Stimulated activated CD4-positive, alpha-beta T cell treated with anti-CD3 and anti-CD28 coated beads, Interleukin-1b, Interleukin-23, amount 100 ng/mL, for 24 hours (primary cell): ENCODE data around the gene SLC2A6.

ENCODE experiments used
- DNase-seq, 4 experiments: peaks; one replicate each; pipeline ENCODE4 v3.0.0-alpha.2; 2020; ENCODE audit warnings: low read depth in 4 of 4, low spot score in 1 of 4

The SLC2A6 gene, protein sequence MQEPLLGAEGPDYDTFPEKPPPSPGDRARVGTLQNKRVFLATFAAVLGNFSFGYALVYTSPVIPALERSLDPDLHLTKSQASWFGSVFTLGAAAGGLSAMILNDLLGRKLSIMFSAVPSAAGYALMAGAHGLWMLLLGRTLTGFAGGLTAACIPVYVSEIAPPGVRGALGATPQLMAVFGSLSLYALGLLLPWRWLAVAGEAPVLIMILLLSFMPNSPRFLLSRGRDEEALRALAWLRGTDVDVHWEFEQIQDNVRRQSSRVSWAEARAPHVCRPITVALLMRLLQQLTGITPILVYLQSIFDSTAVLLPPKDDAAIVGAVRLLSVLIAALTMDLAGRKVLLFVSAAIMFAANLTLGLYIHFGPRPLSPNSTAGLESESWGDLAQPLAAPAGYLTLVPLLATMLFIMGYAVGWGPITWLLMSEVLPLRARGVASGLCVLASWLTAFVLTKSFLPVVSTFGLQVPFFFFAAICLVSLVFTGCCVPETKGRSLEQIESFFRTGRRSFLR

DNA sequence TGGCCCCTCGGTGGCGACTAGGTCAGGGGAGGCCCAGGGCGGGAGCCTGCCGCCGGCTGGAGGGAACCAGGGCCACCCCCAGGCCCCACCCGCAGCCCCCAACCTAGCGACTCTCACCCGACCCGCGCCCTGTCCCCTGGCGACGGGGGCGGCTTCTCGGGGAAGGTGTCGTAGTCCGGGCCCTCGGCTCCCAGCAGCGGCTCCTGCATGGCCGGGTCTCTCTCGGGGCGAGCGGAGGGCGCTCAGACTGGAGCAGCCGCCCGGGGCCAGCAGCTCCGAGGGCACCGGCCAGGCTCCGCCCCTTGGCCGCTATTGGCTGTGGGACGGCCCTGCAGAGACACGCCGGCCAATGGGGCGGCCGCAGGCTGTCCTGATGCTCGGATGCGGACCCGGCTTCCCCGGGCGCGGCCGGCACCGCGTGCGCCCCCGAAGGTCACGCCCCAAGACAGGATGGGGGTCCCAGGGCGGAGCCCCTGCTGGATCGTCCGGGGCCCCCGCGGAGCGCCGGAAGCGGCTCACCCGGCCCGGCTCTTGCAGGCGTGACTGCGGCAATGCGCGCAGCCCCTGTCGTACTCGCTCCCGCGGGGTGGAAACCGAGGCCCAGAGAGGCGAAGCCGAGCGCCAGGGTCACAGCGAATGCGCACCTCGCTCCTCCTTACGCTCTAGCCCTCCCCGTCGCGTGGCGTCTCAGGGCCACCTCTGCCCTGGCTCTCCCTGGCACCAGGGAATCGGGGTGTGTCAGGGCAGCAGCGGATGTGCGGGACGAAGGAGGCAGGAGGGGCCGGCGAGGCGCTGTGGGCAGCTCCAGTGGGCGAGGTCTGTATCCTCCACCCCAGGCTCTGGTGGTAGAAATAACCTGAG, at the start of gene SLC2A6:
Gene SLC2A6 (minus strand): TSS at position 249 of the 861 bp plus-strand sequence. CDS start 40 bp downstream, at position 209.
- peak; percentile 46 to 79 (median 58) for DNase-seq

DNA sequence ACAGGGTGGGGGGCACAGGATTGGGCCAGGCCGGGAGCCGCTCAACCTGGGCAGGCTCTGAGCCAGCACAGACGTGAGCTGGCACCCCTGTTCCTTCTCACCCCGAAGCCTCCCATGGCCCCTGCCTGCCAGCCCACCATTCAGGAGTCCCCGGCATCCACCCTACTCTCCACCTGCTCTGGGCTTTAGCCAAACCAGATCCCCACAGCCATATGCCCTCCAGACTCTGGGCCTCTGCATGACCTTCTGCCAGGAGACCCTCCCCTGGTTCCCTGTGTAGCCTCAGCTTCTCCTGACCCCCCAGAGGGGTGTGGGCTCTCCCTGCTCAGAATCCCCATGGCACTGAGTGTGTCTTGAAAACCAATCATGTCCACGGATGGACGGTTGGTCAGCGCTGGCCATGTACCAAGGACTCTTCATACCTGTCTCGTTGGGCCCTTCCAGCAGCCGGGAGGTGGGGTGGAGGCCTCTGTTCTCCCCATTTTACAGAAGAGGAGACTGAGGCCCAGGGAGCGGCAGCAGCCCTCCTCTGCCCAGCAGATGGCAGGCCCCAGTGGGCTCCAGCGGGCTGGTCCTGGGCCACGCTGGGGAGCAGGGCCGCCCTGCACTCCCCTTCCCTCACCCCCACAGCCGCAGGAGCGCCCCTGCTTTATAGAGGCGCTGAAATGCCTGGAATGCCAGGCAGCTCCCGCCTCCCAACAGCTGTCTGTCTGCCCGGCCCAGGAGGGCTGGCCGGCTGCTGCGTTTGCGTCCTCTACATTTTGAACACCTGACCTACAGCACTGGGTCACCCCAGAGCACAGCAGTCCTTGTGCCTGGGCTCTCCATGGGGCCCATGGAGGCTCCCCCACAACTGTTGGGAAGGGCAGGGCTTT, 49.3 kb upstream of the SLC2A6 start:
- DNase-seq: no peak

DNA sequence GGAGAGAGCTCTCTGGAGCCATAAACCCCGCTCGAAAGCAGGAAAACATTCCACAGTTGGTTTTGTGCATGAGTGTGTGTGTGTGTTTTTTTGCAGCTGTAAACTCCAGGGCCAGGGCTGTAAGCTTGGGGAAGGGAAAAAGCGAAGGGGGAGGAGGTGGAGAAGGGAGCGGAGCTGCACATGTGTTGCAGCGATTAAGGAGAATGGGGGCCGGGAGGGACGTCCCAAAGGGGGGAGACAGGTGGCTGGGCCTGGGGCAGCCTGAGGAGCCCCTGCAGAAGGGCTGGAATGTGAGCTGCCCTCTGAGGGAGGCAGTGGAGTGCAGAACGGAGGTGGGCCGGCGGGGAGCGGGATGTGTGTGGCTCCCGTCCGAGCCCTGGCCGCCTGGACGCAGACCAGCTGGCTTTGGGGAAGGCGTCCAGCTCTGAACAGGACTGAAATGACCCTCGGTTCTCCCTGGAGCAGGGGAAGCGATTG, 48.6 kb upstream of the SLC2A6 start:
- no peak for DNase-seq

DNA sequence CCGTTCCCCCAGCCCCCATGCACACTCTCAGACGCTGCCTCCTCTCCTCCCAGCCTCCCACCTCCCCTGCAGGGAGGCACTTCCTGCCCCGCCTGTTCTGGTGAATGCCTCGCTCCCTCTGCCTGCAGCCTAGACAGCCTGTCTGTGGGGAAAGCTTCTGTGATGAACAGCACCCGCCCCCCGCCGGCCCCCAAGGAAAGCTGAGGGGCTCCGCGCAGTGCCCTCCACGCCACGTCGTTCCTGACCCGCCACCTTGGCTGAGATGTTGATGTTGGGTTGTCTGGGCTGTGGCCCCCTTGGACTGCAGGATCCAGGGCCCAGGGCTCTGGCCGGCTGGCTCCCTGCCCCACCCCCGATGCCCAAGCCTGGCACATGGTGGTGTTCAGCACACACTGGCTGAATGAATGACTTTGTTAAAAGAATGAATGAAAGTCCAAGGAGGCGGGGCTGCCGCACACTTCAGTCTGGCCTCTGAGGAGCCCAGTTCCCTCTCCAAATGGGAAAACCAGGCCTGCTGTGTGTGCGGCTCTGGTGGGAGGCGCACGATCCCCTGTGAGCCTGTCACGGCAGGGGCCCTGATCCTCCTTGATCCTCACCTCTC, 47.9 kb upstream of the SLC2A6 start:
- no peak for DNase-seq

DNA sequence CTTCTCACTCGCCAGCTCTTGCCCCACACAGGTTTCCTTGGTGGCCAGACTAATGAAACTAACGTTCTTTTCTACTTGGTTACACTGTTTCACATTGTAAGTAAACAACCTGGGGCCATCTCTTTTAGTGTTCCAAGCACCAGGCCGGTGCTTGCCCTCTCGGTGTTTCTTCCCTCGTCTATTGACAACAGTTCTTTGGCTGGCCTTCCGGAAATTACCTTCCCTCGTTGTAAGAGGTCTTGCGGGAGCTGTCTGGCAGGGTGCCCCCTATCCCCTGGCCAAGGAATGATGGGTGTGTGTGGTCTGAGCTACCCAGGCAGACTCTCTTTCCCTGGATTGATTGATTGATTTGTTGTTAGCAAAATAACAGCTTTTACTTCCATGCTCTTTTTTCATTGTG, 46.8 kb upstream of the SLC2A6 start:
- DNase-seq: no peak

DNA sequence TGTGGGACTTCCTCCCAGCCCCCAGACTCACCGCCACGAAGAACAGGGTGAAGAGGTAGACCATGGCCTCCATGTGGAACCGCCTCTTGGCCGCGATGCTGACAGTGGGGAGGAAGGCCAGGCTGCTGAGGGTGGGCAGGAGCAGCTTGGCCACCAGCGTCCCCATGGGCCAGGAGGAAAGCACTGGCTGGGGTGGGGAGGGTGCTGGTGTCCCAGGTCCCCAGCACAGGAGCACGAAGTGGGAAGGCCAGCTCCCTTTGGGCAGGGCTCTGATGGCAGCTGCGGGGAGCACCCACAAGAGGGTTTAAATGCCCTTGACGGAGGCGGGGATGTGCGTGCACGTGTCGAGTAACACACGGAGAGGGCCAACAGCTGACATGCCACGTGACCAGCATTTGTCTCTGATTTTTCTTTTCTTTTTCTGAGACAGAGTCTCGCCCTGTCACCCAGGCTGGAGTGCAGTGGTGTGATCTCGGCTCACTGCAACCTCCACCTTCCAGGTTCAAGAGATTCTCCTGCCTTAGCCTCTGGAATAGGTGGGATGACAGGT, 45.9 kb upstream of the SLC2A6 start, which contains the start of gene MYMK:
Gene MYMK (minus strand): TSS at position 281 of the 550 bp plus-strand sequence. CDS start 115 bp downstream, at position 166.
- no peak for DNase-seq

DNA sequence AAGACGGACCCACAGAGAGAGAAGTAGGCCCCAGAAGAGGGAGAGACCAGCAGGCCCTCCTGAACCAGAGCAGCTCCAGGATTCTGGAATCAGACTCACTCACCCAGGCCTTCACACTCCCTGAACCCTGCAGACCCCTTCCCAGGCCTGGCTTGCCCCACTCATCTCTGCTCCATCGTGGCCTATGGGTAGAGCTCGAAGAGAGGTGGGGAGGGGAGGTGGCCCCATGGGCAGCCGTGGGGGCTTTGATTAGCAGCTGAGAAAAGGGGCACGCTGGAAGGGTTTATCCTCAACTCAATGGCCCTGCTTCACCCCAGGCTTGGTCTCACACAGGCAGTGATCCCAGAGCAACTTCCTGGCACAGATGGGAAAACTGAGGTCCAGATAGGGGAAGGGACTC, 45.2 kb upstream of the SLC2A6 start:
- no peak for DNase-seq

DNA sequence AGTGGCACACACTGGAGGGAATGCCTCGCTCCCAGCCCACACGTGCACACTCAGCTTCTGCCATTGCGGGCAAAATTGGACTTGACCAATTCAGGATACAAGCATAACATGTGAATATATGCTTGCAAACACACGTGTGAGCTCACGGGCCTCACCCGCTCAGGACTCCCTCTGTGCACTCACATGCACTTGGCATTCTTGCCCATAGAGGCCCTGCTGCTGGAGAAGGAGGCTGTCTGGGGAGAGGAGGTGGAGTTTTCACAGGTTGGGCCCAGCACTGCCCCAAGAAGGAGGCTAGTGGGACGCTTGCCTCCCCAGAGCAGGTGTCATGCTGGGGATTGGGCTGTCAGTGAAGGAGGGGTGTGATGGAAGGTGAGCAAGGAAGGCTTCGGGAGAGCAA, 44.2 kb upstream of the SLC2A6 start:
- no peak for DNase-seq

DNA sequence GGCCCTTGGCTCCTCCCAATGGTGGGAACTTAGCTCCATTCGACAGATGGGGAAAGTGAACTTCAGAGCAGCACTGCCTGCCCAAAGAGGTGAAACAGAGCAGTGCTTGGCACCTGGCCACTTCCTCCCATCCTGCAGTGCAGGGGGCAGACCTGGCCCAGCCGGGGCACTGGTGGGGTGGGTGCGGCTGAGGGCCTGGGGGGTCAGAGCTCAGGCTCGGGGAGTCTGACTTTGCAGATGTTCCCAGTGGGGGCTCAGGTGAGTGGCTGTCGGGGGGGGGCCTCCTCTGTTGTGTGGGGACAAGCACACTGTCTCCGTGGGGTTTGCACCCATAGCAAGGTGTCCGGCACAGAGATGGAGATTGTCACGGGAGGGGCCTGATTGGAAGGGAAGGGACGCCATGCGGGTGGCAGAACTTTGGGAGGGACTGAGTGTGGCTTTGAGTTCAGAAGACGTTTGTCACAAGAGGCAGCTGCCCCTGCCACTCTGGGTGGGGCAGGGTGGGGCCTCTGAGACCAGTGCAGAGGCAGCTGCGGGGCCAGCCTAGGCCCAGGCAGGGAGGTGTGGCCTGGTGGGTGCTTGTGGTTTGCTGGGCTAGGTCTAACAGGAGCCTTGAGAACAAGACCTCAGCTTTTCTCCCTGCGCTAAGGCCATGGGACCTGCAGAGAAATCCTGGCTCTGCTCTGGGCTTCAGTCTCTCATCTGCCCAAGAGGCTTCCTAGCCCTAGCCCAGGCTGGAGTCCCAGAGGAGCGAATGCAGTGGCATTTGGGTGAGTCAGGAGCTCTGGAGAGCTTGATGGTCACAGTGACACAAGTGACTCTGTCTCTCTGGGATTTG, 43.4 kb upstream of the SLC2A6 start:
- no peak for DNase-seq

DNA sequence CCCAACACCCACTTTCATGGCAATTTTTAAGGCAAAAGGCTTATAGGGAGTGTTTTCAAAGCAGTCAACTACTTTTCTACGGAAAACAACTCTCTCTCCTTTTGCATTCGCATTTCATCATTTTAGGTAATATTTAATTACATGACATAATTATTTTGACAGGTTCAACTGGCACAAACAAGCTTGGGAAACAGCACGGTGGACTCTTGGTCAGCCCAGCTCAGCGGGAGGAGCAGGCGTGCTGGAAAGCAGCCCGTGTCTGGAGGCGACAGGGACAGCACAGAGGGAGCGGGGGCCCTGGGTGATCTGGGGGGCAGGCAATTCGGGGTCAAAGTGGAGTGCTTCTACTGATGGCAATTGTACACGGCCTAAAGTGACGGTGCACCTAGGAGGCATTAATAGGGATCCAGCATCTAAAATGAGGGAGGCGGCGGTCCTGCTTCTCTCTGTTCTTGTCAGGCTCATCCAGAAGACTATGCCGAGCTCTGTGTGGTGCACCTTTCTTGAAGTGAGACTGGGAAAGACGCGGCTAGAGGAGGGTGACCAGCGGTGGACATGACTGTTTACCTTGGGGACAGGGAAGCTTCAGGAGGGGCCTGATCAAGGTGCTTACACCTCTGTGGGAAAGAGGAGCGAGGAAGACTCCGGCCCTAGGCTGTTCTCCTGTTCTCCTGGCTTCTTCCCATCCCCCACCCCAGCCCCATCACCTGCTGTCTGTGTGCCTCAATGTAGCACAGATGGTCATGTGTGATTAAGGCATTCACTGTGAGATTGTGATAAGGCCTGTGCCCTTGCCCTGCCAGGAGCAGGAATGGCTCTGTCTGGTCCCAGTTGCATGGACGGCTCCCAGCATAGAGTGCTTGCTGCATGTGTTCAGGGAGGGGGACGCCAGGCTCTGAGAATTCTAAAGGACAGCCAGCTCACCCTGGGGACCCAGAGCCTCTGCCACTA, 42.5 kb upstream of the SLC2A6 start:
- DNase-seq: no peak

DNA sequence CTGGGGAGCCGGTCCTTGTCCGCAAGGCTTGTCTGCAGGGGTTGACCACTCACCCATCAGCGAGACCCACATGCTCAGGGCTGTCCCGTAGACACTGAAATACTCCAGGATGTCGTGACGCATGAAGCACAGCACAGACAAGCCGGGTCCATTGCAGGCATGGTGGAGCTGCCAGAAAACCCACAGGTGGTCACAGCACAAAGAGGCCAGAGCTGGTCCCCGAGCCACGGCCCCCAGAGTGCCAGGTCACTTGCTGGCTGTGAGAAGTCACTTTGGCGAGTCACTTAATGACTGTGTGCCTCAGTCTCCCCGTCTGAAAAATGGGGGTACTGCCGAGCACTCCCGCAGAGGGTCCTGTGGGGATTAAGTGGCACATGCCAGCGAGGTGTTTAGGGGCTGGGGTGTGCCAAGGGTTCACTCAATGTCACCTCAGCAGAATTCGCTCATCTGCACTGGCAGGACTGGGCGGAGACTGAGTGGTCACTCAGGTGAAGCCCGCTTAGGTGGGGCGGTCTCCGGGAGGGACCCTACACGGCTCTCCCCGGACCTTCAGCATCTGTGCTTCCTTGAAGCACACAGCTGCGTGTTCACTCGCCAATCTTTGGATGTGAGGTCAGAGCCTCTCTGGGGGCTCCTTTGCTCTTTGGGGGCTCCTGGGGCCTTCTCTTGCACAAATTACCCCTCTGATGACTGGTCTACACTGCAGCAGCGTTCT, 41.4 kb upstream of the SLC2A6 start:
- DNase-seq: no peak

DNA sequence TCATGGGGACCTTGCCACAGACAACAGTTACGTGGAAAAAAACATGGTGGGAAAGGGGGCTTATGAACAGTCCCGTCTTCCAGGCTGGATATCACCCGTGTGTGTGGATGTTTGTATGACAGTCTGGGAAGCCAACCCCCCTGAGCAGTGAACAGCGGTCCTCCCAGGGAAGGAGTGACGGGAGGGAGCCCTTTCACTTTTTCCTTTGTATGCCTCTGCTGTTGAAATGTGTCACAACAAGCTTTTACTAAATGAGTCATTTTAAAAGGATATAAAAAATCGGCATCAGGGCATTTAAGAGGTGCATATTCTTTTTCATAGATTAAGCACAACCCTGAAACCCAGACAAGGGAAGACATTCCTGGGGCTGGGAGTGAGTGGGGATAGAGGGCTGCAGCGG, 40.8 kb upstream of the SLC2A6 start:
- no peak for DNase-seq

DNA sequence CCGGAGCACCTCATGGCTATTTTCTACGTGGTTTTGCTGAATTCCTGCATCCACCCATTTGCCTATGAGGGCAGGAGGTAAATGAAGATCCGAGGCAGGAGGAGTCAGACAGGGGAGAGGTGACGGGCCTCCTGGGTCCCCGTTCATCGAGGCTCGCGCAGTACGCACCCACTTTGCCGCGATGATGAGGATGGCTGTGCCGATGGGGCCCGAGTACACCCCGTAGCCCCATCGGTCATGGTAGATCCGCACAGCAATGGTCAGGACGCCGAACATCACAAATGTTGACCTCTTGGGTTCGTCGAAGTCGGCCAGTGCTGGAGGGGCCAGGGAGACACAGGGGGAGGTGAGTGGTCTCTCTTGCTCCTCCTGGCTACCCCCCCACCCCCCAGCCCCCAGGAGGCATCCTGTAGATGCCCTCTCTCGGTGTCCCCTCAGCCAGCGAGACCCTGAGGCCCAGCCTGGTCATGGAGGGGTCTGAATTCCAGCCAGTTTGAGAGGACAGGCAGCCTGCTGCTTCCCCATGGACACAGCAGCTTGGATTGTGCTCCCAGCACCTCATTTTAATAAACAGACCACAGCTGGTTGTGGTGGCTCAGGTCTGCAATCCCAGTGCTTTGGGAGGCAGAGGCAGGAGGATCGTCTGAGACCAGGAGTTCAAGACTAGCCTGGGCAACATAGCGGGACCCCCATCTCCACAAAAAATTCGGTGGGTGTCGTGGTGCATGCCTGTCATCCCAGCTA, 40.0 kb upstream of the SLC2A6 start:
- DNase-seq: no peak

DNA sequence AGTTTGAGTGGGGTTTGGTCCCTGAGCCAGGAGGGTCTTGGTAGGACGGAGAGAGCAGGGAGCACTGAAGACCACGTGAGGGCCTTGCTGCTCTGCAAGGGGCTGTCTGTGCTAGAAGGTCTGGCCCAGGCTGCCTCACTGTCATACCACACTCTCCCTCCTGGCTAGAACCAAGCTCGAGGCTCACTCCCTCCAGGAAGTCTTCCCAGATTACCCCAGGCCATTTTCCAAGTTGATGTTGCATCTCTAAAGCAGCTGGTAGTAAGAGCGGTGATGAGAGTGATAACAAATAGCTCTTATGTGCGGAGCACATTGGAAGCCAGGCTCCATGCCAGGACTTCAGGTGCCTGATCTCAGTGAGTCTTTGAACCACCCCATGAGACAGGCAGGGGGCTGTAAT, 39.3 kb upstream of the SLC2A6 start:
- no peak for DNase-seq

DNA sequence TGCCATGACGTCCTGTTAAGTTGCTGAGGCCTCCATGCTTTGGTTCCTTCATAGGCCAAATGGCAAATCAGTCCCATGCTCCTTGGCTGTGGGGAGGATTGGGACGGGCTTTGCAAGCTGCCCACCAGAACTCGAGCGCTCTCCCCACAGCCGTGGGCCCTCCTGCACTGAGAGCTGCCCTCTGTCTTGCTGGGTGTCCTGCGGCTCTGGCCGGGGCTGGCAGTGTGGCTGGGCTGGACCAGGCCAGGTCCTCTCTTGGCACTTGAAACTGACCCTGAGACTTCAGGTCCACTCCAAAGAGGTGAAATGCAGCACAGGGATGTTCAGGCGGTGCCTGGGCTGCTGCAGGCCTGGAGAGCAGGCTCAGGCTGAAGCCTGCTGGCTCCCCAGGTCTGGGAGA, 38.8 kb upstream of the SLC2A6 start:
- no peak for DNase-seq

DNA sequence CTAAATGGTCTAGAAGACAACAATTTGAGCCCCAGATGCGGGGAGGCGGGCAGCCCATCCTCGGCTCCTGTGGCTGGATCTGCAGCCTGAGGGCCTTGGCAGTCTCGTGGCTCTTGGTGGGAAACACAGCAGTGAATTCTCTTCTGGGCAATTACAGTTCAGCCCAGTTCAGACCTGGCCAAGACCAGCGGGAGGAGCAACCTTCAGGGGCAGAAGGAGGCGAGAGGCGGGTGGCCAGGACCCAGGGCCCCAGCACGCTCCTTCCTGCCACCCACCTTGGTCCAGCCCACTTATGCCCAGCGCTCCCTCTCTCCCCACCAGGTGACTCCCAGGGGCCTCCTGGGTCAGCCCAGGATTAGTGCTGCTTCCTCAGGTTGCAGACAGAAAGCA, 38.1 kb upstream of the SLC2A6 start:
- no peak for DNase-seq
